Heart left ventricle (tissue), 16 donors: ENCODE results near the gene RBM20. TPM values are rescaled to one million over a fixed set of nuclear protein-coding genes. Genes with fewer than 3 reads are reported as not detected.

ENCODE experiments used
- ATAC-seq, 4 donors: fragments of 200-7000 bp; cut with Tn5 transposase; one replicate each; pipeline ENCODE4 v1.9.1; 2020 to 2022; ENCODE audit warnings: moderate library complexity in 4 of 4, mild to moderate bottlenecking in 3 of 4, moderate number of reproducible peaks in 1 of 4
- DNase-seq, 5 donors: peaks; one replicate each; pipeline ENCODE4 v3.0.0-alpha.2; 2020
- H3K27ac ChIP-seq, 12 donors: fragments of 200-600 bp; sonication (generic) in 4 of 12; one replicate each; pipeline versions ENCODE4 v1.5.0 to v1.8.0; 2016 to 2022; ENCODE audit warnings: mild to moderate bottlenecking in 2 of 12
- H3K27me3 ChIP-seq, 9 donors: fragments of 200-600 bp; sonication (generic) in 2 of 9; one replicate each; pipeline versions ENCODE4 v1.5.1 to v1.8.0; 2016 to 2022; ENCODE audit warnings: mild to moderate bottlenecking in 3 of 9
- H3K36me3 ChIP-seq, 9 donors: fragments of 200-600 bp; sonication (generic) in 2 of 9; one replicate each; pipeline versions ENCODE4 v1.5.0 to v1.8.0; 2018 to 2022; ENCODE audit warnings: mild to moderate bottlenecking in 2 of 9
- H3K4me1 ChIP-seq, 12 donors: fragments of 200-600 bp; sonication (generic) in 4 of 12; one replicate each; pipeline versions ENCODE4 v1.5.0 to v1.8.0; 2016 to 2022; ENCODE audit warnings: mild to moderate bottlenecking in 3 of 12
- H3K4me3 ChIP-seq, 12 donors: fragments of 200-600 bp; sonication (generic) in 4 of 12; one replicate each; pipeline versions ENCODE4 v1.5.0 to v1.8.0; 2017 to 2022; ENCODE audit warnings: mild to moderate bottlenecking in 9 of 12, moderate library complexity in 4 of 12
- H3K9me3 ChIP-seq, 12 donors: fragments of 200-600 bp; sonication (generic) in 4 of 12; one replicate each; pipeline versions ENCODE4 v1.5.0 to v1.8.0; 2016 to 2022; ENCODE audit warnings: mild to moderate bottlenecking in 1 of 12
- CTCF ChIP-seq, 12 donors: fragments of 200-600 bp; sonication (generic) in 4 of 12; IDR thresholded peaks; one replicate each; pipeline versions ENCODE4 v1.5.0 to v1.8.0; 2018 to 2022; ENCODE audit warnings: antibody characterized with exemption in 12 of 12, mild to moderate bottlenecking in 5 of 12
- POLR2A ChIP-seq, 2 donors: fragments of 450-650 bp; IDR thresholded peaks; one replicate each; pipeline ENCODE4 v1.6.1; 2017; ENCODE audit warnings: antibody characterized with exemption in 2 of 2, mild to moderate bottlenecking in 2 of 2, moderate library complexity in 2 of 2
- WGBS, 4 donors: extraction: QIAGEN DNeasy Blood & Tissue Kit in 2 of 4; methylation state at CpG; one replicate each; pipeline versions ENCODE4 v1.1.5 to v1.1.7; 2013 to 2018; 5-methylcytosine and 5-hydroxymethylcytosine counted together
- intact Hi-C, 10 donors: fragments of 100-400 bp; cut with DNase I; formaldehyde crosslinking; loops; one replicate each; pipeline versions ENCODE4 v1.11.1 to v1.14.2; 2022
- polyA plus RNA-seq, 2 donors: library from polyadenylated mRNA; stranded (reverse); fragments of 200-250 nt; gene quantifications; one replicate each; pipeline ENCODE4 v1.2.3, GENCODE V29; 2013
- total RNA-seq, 9 donors: library from RNA; depleted of rRNA in 2 of 9; stranded (reverse); fragments of >200 nt in 2 of 9; fragmentation: NEBNext Ultra II Directional in 3 of 9; extraction: Animal tissue kit (Norgen Biotek cat#: 25700) in 3 of 9; gene quantifications; one replicate each; pipeline versions ENCODE4 v1.1.0 to v1.2.4, GENCODE V29; 2016 to 2023
- donor health status: ischemic (EF 13 %, LVEDD 7.1; RV severe dilation, severe dysfunction).
- donor health status: healthy with polysubstance abuse.
- donor health status: DM: no; HTN: yes; CAD: no.
- donor health status: DM: no; HTN: no; CAD: no.
- donor health status: ischemic (EF 25% LVEDD 6.9; RV normal size, moderate dysfunction).
- donor health status: ischemic (EF 25% LVEDD 5.7; RV mildly dilated, moderate dysfunction).
- donor health status: healthy.
- donor health status: DM: yes; HTN: yes; CAD: no.
- donor health status: ischemic (EF 35%, LVEDD 5.7; RV mildly dilated, moderate dysfunction).
- donor health status: nonischemic (EF 11% LVEDD 7.7; RV severe dilation, severe dysfunction).
- donor health status: DM: yes; HTN: yes; CAD: no.
- donor health status: PGD.
- donor health status: ischemic (EF 29% LVEDD 5.4; RV normal size, mild dysfunction).
- donor health status: nonischemic (EF 23%, LVEDD 6.1; RV moderate dilation, normal function).

Gene RBM20
- total and polyA plus RNA-seq, 11 donors: 29.9 to 152 (median 91.2) TPM

GRCh38 chr10:110748970-110749369 lies 104.8 kb downstream of the RBM20 start:
- TF ChIP-seq CTCF (IDR thresholded peaks at IDR 0.05) (no peak), POLR2A (IDR thresholded peaks at IDR 0.05) (no peak)

GRCh38 chr10:110750931-110751330 lies 106.8 kb downstream of the RBM20 start:
- intact Hi-C loops: loop anchor here in 1 of 10 donors (5.0 kb wide), 1 partner anchor 41 kb away; no protein-coding TSS in a partner anchor
- ATAC-seq (no peak), DNase-seq (no peak)
- H3K27me3 ChIP-seq: no peaks in the 10 kb centered on the region
- no peak for TF ChIP-seq POLR2A (IDR thresholded peaks at IDR 0.05)
- no peak for TF ChIP-seq CTCF (IDR thresholded peaks at IDR 0.05)
- no peak overlapping the region for H3K4me3 ChIP-seq
- WGBS, 4 donors: 60 to 89% (median 78%) methylated on average over 2 of the region's 2 CpGs
- peak overlapping the region in 3 of 12 donors; percentile 6 to 33 (median 6) for H3K27ac ChIP-seq
- peaks cover 2 to 53% (median 25%) of the 10 kb centered on the region in 12 donors for H3K4me1 ChIP-seq
- H3K36me3 ChIP-seq: no peaks in the 10 kb centered on the region
- H3K9me3 ChIP-seq: peaks cover 0 to 13% (median 2%) of the 10 kb centered on the region in 12 donors

More at GRCh38 chr10:110748970-110749369, 104.8 kb downstream of the RBM20 start:
- Histone ChIP-seq H3K27ac (peak overlapping the region in 6 of 12 donors; percentile 53 to 73 (median 71)), H3K4me1 (peaks cover 0 to 56% (median 27%) of the 10 kb centered on the region in 12 donors), H3K4me3 (no peak overlapping the region), H3K9me3 (peaks cover 0 to 13% (median 2%) of the 10 kb centered on the region in 12 donors), H3K27me3 (no peaks in the 10 kb centered on the region), H3K36me3 (no peaks in the 10 kb centered on the region)
- 61 to 93% (median 77%) methylated on average over 3 of the region's 3 CpGs for WGBS, 4 donors
- no peak for DNase-seq
- intact Hi-C loops: loop anchor here in 7 of 10 donors (5.0 to 10.0 kb wide), 5 partner anchors 33 to 143 kb away; partner anchors contain the start of gene PDCD4 (in 3 of the 7)
- ATAC-seq: no peak

GRCh38 chr10:110751850-110752249 lies 107.7 kb downstream of the RBM20 start:
- WGBS, 4 donors: 59 to 87% (median 63%) methylated on average over 6 of the region's 6 CpGs
- ATAC-seq (no peak), DNase-seq (no peak)
- TF ChIP-seq CTCF (IDR thresholded peaks at IDR 0.05): no peak
- TF ChIP-seq POLR2A (IDR thresholded peaks at IDR 0.05): no peak
- Histone ChIP-seq H3K4me3 (no peak overlapping the region), H3K27ac (no peak overlapping the region), H3K36me3 (no peaks in the 10 kb centered on the region), H3K27me3 (no peaks in the 10 kb centered on the region), H3K9me3 (peaks cover 0 to 13% (median 2%) of the 10 kb centered on the region in 12 donors), H3K4me1 (peaks cover 4 to 53% (median 29%) of the 10 kb centered on the region in 12 donors)
- intact Hi-C loops: loop anchor here in 1 of 10 donors (5.0 kb wide), 1 partner anchor 40 kb away; no protein-coding TSS in a partner anchor

GRCh38 chr10:110753462-110753861 lies 109.3 kb downstream of the RBM20 start:
- Histone ChIP-seq H3K27me3 (no peaks in the 10 kb centered on the region), H3K9me3 (peaks cover 0 to 13% (median 2%) of the 10 kb centered on the region in 12 donors), H3K36me3 (no peaks in the 10 kb centered on the region), H3K27ac (no peak overlapping the region), H3K4me1 (peaks cover 10 to 53% (median 28%) of the 10 kb centered on the region in 12 donors), H3K4me3 (no peak overlapping the region)
- intact Hi-C loops: loop anchor here in 1 of 10 donors (5.0 kb wide), 1 partner anchor 39 kb away; no protein-coding TSS in a partner anchor
- TF ChIP-seq POLR2A (IDR thresholded peaks at IDR 0.05) (no peak), CTCF (IDR thresholded peaks at IDR 0.05) (no peak)
- DNase-seq (no peak), ATAC-seq (no peak)
- 86 to 91% (median 86%) methylated on average over 4 of the region's 4 CpGs for WGBS, 4 donors
